GM12872 (cell line): ENCODE results near the gene NRCAM.
A peak's percentile ranks its signal among the peaks of the same experiment; 100 is the strongest.

Source experiments
- TF ChIP-seq, protein P1 (sequence below): IDR thresholded peaks from 3 replicates; pipeline ENCODE4 v1.5.1; 2011; ENCODE audit warnings: low read depth, mild to moderate bottlenecking, low read length, moderate library complexity; ENCODE audit not compliant: insufficient read depth

NRCAM gene

DNA sequence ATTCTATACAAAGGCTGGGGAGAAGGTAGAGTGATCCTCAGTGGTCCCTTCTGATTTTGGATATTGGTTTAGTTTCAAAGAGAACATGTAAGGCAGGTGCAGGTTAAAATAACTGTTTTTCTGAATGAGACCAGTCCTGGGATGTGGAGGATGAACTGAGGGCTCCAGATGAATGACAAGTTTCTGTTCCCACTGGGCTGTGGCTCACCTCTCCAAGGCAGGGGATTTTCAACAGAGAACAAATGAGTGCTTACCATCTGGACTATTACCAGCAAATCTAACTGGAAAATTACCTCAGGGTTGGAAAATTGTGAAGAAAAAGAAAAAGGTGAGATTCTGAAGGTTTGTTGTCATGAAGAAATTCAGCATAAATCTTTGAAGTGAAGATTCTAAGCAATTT is 334.1 kb downstream of the NRCAM start:
- TF ChIP-seq, protein P1, sequence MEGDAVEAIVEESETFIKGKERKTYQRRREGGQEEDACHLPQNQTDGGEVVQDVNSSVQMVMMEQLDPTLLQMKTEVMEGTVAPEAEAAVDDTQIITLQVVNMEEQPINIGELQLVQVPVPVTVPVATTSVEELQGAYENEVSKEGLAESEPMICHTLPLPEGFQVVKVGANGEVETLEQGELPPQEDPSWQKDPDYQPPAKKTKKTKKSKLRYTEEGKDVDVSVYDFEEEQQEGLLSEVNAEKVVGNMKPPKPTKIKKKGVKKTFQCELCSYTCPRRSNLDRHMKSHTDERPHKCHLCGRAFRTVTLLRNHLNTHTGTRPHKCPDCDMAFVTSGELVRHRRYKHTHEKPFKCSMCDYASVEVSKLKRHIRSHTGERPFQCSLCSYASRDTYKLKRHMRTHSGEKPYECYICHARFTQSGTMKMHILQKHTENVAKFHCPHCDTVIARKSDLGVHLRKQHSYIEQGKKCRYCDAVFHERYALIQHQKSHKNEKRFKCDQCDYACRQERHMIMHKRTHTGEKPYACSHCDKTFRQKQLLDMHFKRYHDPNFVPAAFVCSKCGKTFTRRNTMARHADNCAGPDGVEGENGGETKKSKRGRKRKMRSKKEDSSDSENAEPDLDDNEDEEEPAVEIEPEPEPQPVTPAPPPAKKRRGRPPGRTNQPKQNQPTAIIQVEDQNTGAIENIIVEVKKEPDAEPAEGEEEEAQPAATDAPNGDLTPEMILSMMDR = no peak

DNA sequence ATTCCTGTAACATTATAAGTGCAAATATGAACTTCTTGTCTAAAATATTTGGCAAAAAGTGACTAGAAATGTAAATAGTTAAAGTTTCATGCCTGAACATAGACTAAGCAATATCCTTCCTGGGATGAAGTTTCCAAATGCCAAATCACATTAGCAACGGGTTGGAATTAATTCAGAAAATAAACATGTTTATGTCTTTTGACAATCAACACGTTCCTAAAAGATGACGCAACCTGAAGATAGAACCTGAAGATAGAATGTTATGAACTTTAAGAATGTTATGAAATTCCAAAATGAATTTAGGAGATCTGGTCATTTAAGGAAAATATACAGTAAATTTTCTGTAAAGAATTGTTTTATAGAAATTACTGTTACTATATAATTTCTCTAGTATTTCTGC is 335.3 kb downstream of the NRCAM start:
- TF ChIP-seq, protein P1 = no peak

DNA sequence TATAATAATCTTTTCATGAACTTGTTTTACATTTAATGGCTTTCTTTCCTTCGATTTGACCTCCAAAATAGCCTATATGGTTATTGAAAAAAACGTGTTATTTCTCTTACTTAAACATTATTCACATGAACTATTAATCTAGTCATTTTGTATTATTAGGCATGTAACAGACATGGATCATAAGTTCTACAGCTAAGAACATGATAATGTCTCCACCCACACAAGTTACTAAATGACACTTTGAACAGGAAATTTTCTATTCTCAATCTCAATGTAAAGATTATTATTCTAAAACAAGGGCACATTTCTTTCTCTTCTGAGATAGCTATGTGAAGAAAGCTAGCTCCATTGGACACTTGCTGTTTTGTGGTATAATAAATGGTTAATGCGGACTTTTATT is 336.0 kb downstream of the NRCAM start:
- TF ChIP-seq, protein P1 = no peak

DNA sequence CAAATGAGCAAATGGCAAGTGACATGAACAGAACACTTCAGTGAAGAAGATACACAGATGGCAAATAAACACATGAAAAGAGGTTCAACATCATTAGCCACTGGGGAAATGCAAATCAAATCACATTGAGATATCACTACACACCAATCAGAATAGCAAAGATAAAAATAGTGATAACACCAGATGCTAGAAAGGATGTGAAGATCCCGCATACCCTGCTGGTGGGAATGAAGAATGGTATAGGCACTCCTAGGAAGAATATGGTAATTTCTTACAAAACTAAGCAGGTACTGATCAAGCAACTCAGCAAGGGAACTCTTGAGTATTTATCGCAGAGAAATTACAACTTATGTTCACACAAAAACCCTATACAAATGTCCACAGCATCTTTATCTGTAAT is 337.3 kb downstream of the NRCAM start:
- TF ChIP-seq, protein P1 = no peak

DNA sequence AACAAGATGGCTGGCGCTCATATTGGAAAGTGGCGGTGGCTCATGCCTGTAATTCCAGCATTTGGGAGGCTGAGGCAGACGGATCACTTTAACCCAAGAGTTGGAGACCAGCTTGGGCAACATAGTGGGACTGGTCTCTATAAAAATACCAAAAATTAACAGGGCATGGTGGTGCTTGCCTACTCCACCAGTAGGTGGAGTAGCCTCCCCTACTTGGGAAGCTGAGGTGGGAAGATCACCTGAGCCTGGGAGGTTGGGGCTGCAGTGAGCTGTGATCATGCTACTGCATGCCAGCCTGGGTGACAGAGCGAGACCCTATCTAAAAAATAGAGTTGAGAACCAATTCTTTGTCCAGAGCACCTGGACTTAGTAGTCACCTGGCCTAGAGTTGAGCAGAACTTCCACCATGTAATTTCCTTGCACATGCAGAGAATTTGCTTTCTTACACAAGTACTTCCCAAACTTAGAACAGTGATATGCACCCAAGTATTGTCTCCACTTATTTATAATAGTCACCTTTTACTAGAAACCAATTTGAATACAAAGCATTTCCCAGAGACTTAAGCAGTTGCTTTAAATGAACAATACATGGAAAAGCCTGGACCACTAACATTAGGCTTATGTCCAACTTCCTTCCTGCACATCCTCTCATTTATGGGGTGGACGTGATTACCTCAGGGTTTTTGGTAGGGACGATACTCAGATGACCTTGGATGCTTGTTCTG is 342.0 kb downstream of the NRCAM start:
- TF ChIP-seq, protein P1 = peak; percentile 79

DNA sequence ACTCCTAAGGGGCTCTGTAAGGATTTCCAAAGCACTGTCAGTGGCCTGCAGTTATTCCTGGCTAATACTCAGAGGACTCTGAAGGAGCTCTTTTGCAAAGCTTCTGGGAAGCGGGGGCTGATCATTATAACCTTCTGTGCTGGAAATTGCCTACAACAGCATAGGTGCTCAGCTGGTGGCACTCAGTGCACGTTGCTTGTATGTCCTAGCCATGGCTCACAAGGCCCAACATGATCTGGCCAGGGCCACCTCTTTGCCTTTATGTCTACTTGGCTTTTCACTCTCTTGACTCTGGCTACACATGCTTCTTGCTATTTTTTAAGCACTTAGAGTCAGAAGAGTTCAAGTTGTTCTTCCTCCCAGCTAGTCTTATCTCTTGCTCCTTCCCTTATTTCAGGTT is 343.6 kb downstream of the NRCAM start:
- TF ChIP-seq, protein P1 = no peak

DNA sequence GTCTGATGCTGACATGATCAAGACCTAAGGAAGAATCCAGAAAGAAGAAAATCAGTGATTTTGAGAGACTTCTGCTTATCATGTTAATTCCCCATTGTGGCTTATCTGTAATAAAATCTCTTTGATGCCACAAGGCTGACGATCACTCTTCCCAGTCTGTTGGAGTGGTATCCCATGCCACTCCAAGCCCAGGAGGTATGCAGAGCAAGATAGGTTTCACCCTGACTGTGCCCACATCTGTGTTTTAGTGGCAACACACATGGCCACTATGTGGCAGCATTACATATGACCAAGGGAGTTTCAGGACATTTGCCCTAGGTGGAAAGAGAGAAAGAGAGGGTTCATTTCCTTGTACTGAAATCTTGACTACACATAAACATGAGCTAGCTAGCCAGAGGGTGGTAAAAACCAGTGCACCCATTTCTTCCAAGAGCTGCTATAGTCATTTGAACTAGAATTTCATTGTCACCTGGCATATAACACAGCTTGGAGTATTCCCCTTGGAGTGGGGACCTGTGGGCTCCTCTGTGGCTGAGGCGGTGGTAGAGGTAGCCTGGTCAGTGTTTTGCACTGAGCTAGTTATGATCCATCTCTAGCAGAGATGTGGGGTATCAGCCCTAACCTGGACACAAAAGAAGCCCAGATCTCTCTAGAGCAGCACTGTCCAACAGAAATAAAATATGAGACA is 346.9 kb downstream of the NRCAM start:
- TF ChIP-seq, protein P1 = peak; percentile 58
